A673 (cell line): ENCODE data around the gene INPP4A.

ENCODE experiments used
- CTCF ChIP-seq: fragments of 300-800, 200-600 bp; sonication (generic); conservative IDR thresholded peaks from 2 replicates; pipeline ENCODE4 v1.5.1; 2017; ENCODE audit warnings: low read depth, mild to moderate bottlenecking, antibody characterized with exemption, low read length, moderate library complexity, mixed read lengths
- EZH2 ChIP-seq: fragments of 200-600 bp; sonication (generic); IDR thresholded peaks from 2 replicates; pipeline ENCODE4 v1.6.1; 2017; ENCODE audit warnings: borderline replicate concordance, low read depth, mild to moderate bottlenecking, mixed read lengths, antibody characterized with exemption, low read length; ENCODE audit not compliant: poor library complexity, severe bottlenecking

GRCh38 chr2:98488252-98488651 lies 43.6 kb downstream of the INPP4A start:
- TF ChIP-seq EZH2, result no peak
- 0 out of 2 replicates have a peak, but pooled peaks have one; percentile 1 for TF ChIP-seq CTCF
